ENCODE measurements around the gene TMEM167B.

TMEM167B gene

GRCh38 chr1:109080441-109081082, 10.0 kb upstream of the TMEM167B start:
- no peak for TF ChIP-seq CTCF (conservative IDR thresholded peaks at IDR 0.05; ENCODE audit: low read depth)
- ChIA-PET POLR2A (ENCODE audit: low non-redundant PET) (no interaction called here), CTCF (no interaction called here)
- H3K27ac ChIP-seq = no peak overlapping the region
- DNase-seq (ENCODE audit: low spot score) = no peak

GRCh38 chr1:109083501-109083900, 7.1 kb upstream of the TMEM167B start:
- ChIA-PET CTCF (no interaction called here), POLR2A (ENCODE audit: low non-redundant PET) (interaction anchor here (0.6 kb wide), 1 partner anchor 43 kb away, joined by 7 read pairs; no protein-coding TSS in a partner anchor)
- DNase-seq (ENCODE audit: low spot score) = no peak
- no peak overlapping the region for H3K27ac ChIP-seq
- no peak for TF ChIP-seq CTCF (conservative IDR thresholded peaks at IDR 0.05; ENCODE audit: low read depth)

GRCh38 chr1:109083923-109084322, 6.6 kb upstream of the TMEM167B start:
- TF ChIP-seq CTCF (conservative IDR thresholded peaks at IDR 0.05; ENCODE audit: low read depth) = no peak
- ChIA-PET POLR2A (ENCODE audit: low non-redundant PET) (interaction anchor here (0.6 kb wide), 1 partner anchor 44 kb away, joined by 7 read pairs; no protein-coding TSS in a partner anchor), CTCF (no interaction called here)
- DNase-seq (ENCODE audit: low spot score) = no peak
- H3K27ac ChIP-seq = no peak overlapping the region

GRCh38 chr1:109084563-109085517, 5.7 kb upstream of the TMEM167B start:
- DNase-seq (ENCODE audit: low spot score) = no peak
- H3K27ac ChIP-seq = no peak overlapping the region
- TF ChIP-seq CTCF (conservative IDR thresholded peaks at IDR 0.05; ENCODE audit: low read depth) = no peak
- ChIA-PET POLR2A (ENCODE audit: low non-redundant PET) (no interaction called here), CTCF (interaction anchor here (0.7 to 1.0 kb wide), 2 partner anchors 28 to 182 kb away, joined by 3 to 5 read pairs; a partner anchor contains a TSS)

GRCh38 chr1:109089242-109090015, 1.1 kb upstream of the TMEM167B start:
- H3K27ac ChIP-seq = peak overlapping the region; percentile 94
- ChIA-PET CTCF (interaction anchor here (0.5 to 2.6 kb wide), 7 partner anchors 10 to 1138 kb away, joined by 3 to 11 read pairs (median 5); a partner anchor contains a TSS), POLR2A (ENCODE audit: low non-redundant PET) (no interaction called here)
- peak; percentile 59 for DNase-seq (ENCODE audit: low spot score)
- peak; percentile 82 for TF ChIP-seq CTCF (conservative IDR thresholded peaks at IDR 0.05; ENCODE audit: low read depth)
